T47D (cell line): ENCODE data around the gene IER2.
"Not testable (repeated sequence)": the region's sequence is repeated elsewhere in the genome, so short reads cannot be mapped to it uniquely, and the experiment has no call there.

Experiments
- DNase-seq, 2 experiments: peaks; one replicate each; pipeline versions ENCODE4 v3.0.0 to v3.0.0-alpha.2; 2011 to 2012; ENCODE audit warnings: low read depth in 1 of 2, low spot score in 1 of 2
- JUND ChIP-seq: IDR thresholded peaks from 2 replicates; pipeline ENCODE4 v1.6.1; 2012; ENCODE audit warnings: low read depth
- in situ Hi-C: cut with HindIII; loops from 2 replicates; pipeline ENCODE4 v1.10.0; 2016; ENCODE audit warnings: low sequenced_read_pairs, low pct_unique_long_range_greater_than_20kb

The IER2 gene

DNA sequence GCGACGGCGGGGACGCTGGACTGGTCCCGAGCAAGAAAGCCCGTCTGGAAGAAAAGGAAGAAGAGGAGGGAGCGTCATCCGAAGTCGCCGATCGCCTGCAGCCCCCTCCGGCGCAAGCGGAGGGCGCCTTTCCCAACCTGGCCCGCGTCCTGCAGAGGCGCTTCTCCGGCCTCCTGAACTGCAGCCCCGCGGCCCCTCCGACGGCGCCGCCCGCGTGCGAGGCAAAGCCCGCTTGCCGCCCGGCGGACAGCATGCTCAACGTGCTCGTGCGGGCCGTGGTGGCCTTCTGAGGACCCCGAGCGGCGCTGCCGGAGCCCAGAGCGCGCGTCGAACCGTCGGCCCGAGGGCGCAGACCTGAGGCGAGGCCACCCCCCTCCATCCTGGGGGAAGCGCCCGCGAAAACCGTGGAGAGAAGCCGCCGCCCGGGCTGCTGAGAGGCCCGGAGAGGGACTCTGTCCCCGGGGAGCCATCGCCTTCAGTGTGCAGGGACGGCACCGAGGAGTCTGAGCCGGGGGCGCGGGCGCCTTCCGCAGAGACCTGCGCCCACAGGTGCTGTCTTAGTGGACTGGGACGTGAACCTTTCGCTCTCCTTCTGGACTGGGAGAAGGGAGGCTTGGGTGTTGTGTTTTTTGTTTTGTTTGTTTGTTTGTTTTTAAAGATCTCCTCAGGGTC is 3.5 kb downstream of the IER2 start:
- peak in 1 of 2 experiments; percentile 34 for DNase-seq
- no peak for TF ChIP-seq JUND
- in situ Hi-C loops, result no loop called here

DNA sequence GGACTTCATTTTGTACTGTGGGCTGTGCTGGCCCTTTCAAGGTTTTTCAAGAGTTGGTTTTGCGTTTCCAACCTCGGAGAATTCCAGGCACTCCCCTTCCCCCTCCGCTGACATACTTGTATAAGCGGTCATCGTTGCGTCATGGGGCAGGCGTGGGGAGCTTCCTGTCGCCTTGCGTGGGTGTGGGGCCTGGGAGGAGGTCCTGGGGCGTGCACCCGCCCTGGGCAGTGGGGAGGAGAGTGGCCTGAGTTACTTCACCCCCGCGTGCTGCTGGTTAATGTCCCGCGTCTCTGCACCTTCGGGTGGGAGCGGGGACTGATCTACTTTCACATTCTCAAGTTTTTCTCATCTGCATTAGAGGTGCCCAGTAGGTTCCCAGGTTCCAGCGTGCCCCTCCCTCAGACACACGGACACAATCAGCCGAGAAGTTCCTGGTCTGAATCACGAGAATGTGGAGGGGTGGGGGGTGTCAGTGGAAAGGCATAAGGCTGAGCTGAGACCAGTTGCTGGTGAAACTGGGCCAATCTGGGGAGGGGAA is 4.1 kb downstream of the IER2 start:
- peak; percentile 58 to 94 for DNase-seq
- no peak for TF ChIP-seq JUND
- in situ Hi-C loops, result no loop called here

GRCh38 chr19:13154911-13155471 is 4.8 kb downstream of the IER2 start:
- in situ Hi-C loops, result no loop called here
- DNase-seq, result peak; percentile 69 to 93
- TF ChIP-seq JUND, result no peak

DNA sequence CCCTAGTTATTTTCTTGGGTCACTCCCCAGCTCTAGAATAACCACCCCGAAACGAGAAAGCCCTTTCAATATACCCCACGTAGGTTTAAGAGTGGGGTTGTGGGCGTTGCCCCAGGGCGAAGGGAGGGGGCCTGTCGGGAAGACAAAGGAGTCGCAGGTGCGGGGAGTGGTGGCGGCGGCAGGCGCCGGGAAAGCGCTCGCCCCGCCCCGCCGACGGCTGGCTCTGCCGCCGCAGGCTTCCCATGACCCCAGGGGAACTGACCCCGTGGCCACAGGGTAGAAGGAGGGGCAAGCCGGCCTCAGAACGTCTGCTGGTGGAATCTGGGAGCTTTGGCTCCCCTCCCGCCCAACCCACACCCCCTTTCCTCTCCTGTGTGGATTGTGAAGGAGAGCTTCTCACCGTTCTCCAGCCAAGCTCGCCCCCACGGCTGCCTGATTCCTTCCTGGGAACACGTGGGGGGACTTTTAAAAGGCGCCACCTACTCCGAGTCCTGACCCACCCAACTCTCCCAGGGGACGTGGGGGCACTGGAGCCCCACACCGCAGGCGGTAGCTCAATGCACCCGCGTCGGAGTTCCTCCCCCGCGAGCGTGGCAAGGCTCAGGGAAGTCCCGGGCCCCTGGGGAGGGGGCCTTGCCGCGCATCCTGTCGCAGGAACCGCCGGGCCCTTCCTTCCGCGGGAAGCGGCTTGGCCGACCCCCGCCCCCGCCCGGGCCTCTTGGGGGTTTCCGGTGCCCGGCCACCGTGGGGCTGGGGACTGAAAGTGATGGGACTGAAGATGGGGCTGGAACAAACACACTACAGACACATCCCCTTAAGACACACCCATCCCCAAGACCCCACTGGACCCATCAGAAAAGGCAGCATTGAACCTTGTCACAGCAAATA is 5.5 kb downstream of the IER2 start:
- DNase-seq, result peak; percentile 44 to 81
- in situ Hi-C loops, result no loop called here
- TF ChIP-seq JUND, result no peak

GRCh38 chr19:13159713-13160112 is 9.5 kb downstream of the IER2 start:
- DNase-seq, result no peak
- no peak for TF ChIP-seq JUND
- in situ Hi-C loops, result no loop called here

DNA sequence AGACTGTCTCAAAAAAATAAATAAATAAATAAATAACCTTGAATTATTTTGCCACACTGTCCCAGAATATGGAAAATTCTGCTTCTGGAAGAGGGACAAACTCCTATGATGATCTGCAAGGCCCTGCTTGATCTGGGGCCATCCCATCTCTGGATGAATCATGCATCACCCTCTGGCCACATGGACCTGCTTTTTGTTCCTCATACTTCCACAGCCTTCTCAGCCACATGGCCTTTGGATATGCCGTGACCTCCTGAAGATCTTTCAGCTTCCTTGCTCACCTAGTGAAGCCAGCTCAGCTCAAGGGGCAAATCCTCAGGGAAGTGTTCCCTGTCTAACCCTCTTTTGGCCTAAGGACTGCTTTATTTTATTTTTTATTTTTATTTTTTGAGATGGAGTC is 10.3 kb downstream of the IER2 start:
- in situ Hi-C loops, result no loop called here
- no peak for TF ChIP-seq JUND
- DNase-seq, result no peak

DNA sequence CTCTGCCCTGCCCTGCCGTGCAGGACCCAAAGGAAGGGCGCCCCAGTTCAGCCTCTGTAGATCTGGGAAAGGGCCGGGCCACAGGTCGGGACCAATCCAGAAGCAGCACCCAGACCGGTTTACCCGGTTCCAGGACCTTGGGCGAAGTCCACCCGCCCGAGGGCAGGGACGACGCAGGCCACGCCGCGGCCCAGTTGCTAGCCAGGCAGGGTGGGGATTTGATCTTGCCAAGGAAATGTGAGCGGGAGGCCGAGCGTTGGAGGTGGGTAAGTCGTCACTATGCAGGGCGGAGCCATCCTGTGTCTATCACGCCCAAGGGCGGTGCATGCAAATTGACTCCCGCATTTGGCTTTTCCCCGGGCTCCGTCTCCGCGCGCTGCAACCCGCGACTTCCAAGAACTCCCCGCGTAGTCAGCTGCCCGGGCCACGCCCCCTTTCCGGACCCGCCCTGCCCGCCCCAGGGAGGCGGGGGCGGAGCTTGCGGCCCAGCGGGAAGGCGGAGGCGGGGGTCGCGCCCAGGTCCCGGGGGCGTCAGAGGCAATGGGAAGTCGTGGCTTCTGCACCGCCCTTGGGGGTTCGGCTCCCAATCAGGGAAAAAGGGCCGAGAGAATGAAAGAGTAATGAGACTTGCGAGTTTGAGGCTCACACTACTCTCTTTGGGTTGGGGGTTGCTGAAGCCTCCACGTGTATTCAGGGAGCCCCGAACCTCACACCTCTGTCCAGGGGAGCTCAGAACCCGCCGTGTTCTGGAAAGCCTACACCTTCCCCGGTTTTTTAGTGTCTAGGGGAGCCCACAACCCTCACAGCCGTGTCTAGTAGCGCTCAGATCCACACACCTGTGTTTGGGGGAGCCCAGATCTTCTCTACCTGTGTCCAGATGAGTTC is 12.8 kb downstream of the IER2 start:
- peak; percentile 49; the same call in 1 of the 2 replicates for TF ChIP-seq JUND
- in situ Hi-C loops, result no loop called here
- peak; percentile 66 to 99 for DNase-seq

- DNase-seq, result peak in 1 of 2 experiments; percentile 65
- no peak for TF ChIP-seq JUND
- in situ Hi-C loops, result no loop called here
These were observed 13.6 kb downstream of the IER2 start for GRCh38 chr19:13163609-13164342.

DNA sequence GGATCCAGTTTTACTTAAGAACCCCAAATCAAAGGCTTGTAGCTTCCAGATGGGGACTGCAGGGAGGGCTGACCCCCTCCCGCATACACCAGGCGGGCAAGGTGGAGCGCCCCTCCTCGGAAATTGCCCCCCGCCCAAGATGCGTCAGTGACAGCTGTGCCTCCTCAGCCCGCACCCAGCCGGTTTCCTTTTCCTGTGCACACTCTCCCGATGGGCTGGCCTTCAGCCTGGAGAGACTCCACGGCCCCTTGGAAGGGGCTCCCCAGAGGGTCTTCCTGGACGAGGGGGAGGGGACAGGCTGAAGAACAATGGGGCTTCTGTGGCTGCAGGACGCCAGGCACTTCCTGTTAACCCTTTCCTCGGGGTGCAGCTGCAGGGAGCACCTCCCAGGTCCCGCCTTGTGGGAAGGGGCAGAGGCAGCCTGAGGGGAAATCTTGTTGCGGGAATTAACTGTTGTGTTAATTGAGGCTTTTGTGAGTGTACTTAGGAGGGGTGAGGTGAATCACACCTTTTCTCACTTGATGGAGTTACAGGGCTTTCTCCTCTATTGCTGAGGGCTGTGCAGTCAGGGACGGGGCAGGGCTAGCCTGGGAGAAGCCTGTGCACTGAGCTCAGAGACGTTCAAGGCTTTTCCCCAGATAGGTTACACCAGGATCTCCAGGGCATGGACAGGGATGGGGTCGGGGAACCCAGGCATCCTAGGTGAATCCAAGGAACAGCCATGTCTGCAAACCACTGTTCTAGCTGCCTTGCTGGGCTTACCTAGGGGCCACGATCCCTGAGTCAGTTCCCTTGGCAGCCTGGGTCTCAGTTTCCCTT is 14.3 kb downstream of the IER2 start:
- in situ Hi-C loops, result no loop called here
- TF ChIP-seq JUND, result no peak
- peak in 1 of 2 experiments; percentile 45 for DNase-seq

GRCh38 chr19:13165162-13165997 is 15.2 kb downstream of the IER2 start:
- in situ Hi-C loops, result no loop called here
- TF ChIP-seq JUND, result no peak
- no peak for DNase-seq

DNA sequence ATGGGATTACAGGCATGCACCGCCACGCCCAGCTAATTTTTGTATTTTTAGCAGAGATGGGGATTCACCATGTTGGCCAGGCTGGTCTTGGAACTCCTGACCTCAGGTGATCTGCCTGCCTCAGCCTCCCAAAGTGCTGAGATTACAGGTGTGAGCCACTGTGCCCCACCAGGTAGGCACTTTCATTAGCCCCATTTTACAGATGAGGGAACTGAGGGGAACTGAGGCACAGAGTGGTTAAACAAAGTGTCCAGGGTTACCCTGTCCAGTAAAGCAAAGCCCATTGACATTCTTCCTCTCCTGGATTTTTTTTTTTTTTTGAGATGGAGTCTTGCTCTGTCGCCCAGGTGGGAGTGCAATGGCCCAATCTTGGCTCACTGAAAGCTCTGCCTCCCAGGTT is 15.9 kb downstream of the IER2 start:
- in situ Hi-C loops, DNase-seq: not testable (repeated sequence)
